ENCODE data around the gene GFRA1.
"Not testable (repeated sequence)": the region's sequence is repeated elsewhere in the genome, so short reads cannot be mapped to it uniquely, and the experiment has no call there.

The GFRA1 gene

GRCh38 chr10:116070743-116071320 is 202.2 kb downstream of the GFRA1 start:
- DNase-seq (no peak), ATAC-seq (replicated peaks) (no peak)
- H3K9me3 Mint-ChIP-seq, result no peaks in the 10 kb centered on the region
- no peak overlapping the region for H3K4me3 Mint-ChIP-seq
- H3K4me1 Mint-ChIP-seq (ENCODE audit: low read depth in 2 of 2), result no peaks in the 10 kb centered on the region
- H3K27me3 Mint-ChIP-seq, result no peaks in the 10 kb centered on the region
- no peaks in the 10 kb centered on the region for H3K36me3 Mint-ChIP-seq (ENCODE audit: insufficient read depth)
- H3K27ac Mint-ChIP-seq, result no peak overlapping the region

GRCh38 chr10:116069856-116070255 is 203.2 kb downstream of the GFRA1 start:
- H3K9me3 Mint-ChIP-seq, result no peaks in the 10 kb centered on the region
- H3K4me1 Mint-ChIP-seq (ENCODE audit: low read depth in 2 of 2), result no peaks in the 10 kb centered on the region
- H3K4me3 Mint-ChIP-seq, result no peak overlapping the region
- no peaks in the 10 kb centered on the region for H3K27me3 Mint-ChIP-seq
- no peak for ATAC-seq (replicated peaks)
- H3K27ac Mint-ChIP-seq, result no peak overlapping the region
- no peak for DNase-seq
- H3K36me3 Mint-ChIP-seq (ENCODE audit: insufficient read depth), result no peaks in the 10 kb centered on the region

GRCh38 chr10:116067825-116068224 is 205.2 kb downstream of the GFRA1 start:
- Mint-ChIP-seq H3K27ac (no peak overlapping the region), H3K36me3 (ENCODE audit: insufficient read depth) (no peaks in the 10 kb centered on the region), H3K4me3 (no peak overlapping the region), H3K4me1 (ENCODE audit: low read depth in 2 of 2) (no peaks in the 10 kb centered on the region), H3K9me3 (no peaks in the 10 kb centered on the region), H3K27me3 (no peaks in the 10 kb centered on the region)
- DNase-seq (no peak), ATAC-seq (replicated peaks) (no peak)

- Mint-ChIP-seq H3K36me3 (ENCODE audit: insufficient read depth) (no peaks in the 10 kb centered on the region), H3K27ac (no peak overlapping the region), H3K4me3 (no peak overlapping the region), H3K27me3 (no peaks in the 10 kb centered on the region), H3K4me1 (ENCODE audit: low read depth in 2 of 2) (no peaks in the 10 kb centered on the region), H3K9me3 (peaks cover 0 to 20% of the 10 kb centered on the region in 2 donors)
- ATAC-seq (replicated peaks), result no peak
- no peak for DNase-seq
Observed at GRCh38 chr10:116063107-116063506, 209.9 kb downstream of the GFRA1 start.

- no peaks in the 10 kb centered on the region for H3K27me3 Mint-ChIP-seq
- ATAC-seq (replicated peaks) (no peak), DNase-seq (no peak)
- peaks cover 0 to 20% of the 10 kb centered on the region in 2 donors for H3K9me3 Mint-ChIP-seq
- H3K27ac Mint-ChIP-seq, result no peak overlapping the region
- no peaks in the 10 kb centered on the region for H3K36me3 Mint-ChIP-seq (ENCODE audit: insufficient read depth)
- no peaks in the 10 kb centered on the region for H3K4me1 Mint-ChIP-seq (ENCODE audit: low read depth in 2 of 2)
- no peak overlapping the region for H3K4me3 Mint-ChIP-seq
Observed at GRCh38 chr10:116060864-116061263, 212.1 kb downstream of the GFRA1 start.

- no peaks in the 10 kb centered on the region for H3K27me3 Mint-ChIP-seq
- H3K4me3 Mint-ChIP-seq, result no peak overlapping the region
- no peak for DNase-seq
- ATAC-seq (replicated peaks), result no peak
- H3K4me1 Mint-ChIP-seq (ENCODE audit: low read depth in 2 of 2), result no peaks in the 10 kb centered on the region
- H3K36me3 Mint-ChIP-seq (ENCODE audit: insufficient read depth), result no peaks in the 10 kb centered on the region
- H3K27ac Mint-ChIP-seq, result no peak overlapping the region
- peaks cover 0 to 20% of the 10 kb centered on the region in 2 donors for H3K9me3 Mint-ChIP-seq
Observed at GRCh38 chr10:116059320-116059719, 213.7 kb downstream of the GFRA1 start.

GRCh38 chr10:116056445-116057293 is 216.3 kb downstream of the GFRA1 start:
- ATAC-seq (replicated peaks) (no peak), DNase-seq (no peak)
- Mint-ChIP-seq H3K27me3 (no peaks in the 10 kb centered on the region), H3K4me3 (no peak overlapping the region), H3K36me3 (ENCODE audit: insufficient read depth) (no peaks in the 10 kb centered on the region), H3K9me3 (peaks cover 0 to 20% of the 10 kb centered on the region in 2 donors), H3K27ac (no peak overlapping the region), H3K4me1 (ENCODE audit: low read depth in 2 of 2) (no peaks in the 10 kb centered on the region)

- H3K27ac Mint-ChIP-seq, result no peak overlapping the region
Observed at GRCh38 chr10:116055917-116056252, 217.1 kb downstream of the GFRA1 start.

GRCh38 chr10:116055252-116055916 is 217.6 kb downstream of the GFRA1 start:
- Mint-ChIP-seq H3K4me1 (ENCODE audit: low read depth in 2 of 2) (no peaks in the 10 kb centered on the region), H3K27ac (no peak overlapping the region), H3K36me3 (ENCODE audit: insufficient read depth) (no peaks in the 10 kb centered on the region), H3K4me3 (no peak overlapping the region), H3K27me3 (no peaks in the 10 kb centered on the region), H3K9me3 (peaks cover 0 to 11% of the 10 kb centered on the region in 2 donors)
- DNase-seq (no peak), ATAC-seq (replicated peaks) (no peak)

More at GRCh38 chr10:116055917-116056252, 217.1 kb downstream of the GFRA1 start:
- Mint-ChIP-seq H3K36me3 (ENCODE audit: insufficient read depth) (no peaks in the 10 kb centered on the region), H3K27me3 (no peaks in the 10 kb centered on the region), H3K4me1 (ENCODE audit: low read depth in 2 of 2) (no peaks in the 10 kb centered on the region), H3K9me3 (peaks cover 0 to 16% of the 10 kb centered on the region in 2 donors), H3K4me3 (no peak overlapping the region)
- no peak for DNase-seq
- ATAC-seq (replicated peaks), result no peak

- H3K4me3 Mint-ChIP-seq, result no peak overlapping the region
- DNase-seq, result no peak
- H3K27me3 Mint-ChIP-seq, result no peaks in the 10 kb centered on the region
- H3K36me3 Mint-ChIP-seq (ENCODE audit: insufficient read depth), result no peaks in the 10 kb centered on the region
- no peak overlapping the region for H3K27ac Mint-ChIP-seq
- H3K4me1 Mint-ChIP-seq (ENCODE audit: low read depth in 2 of 2), result no peaks in the 10 kb centered on the region
- H3K9me3 Mint-ChIP-seq, result peaks cover 5 to 6% of the 10 kb centered on the region in 2 donors
- no peak for ATAC-seq (replicated peaks)
Observed at GRCh38 chr10:116053910-116054309, 219.1 kb downstream of the GFRA1 start.

- not testable (repeated sequence) for ATAC-seq (replicated peaks); H3K27me3 Mint-ChIP-seq; H3K9me3 Mint-ChIP-seq; H3K4me3 Mint-ChIP-seq; H3K4me1 Mint-ChIP-seq (ENCODE audit: low read depth in 2 of 2); H3K36me3 Mint-ChIP-seq (ENCODE audit: insufficient read depth); H3K27ac Mint-ChIP-seq; DNase-seq
Observed at GRCh38 chr10:116053009-116053730, 219.8 kb downstream of the GFRA1 start.

GRCh38 chr10:116052522-116052921 is 220.5 kb downstream of the GFRA1 start:
- not testable (repeated sequence) for ATAC-seq (replicated peaks); H3K27ac Mint-ChIP-seq; H3K4me1 Mint-ChIP-seq (ENCODE audit: low read depth in 2 of 2); H3K36me3 Mint-ChIP-seq (ENCODE audit: insufficient read depth); H3K4me3 Mint-ChIP-seq; H3K27me3 Mint-ChIP-seq; DNase-seq
- H3K9me3 Mint-ChIP-seq, result peaks cover 6 to 11% of the 10 kb centered on the region in 2 donors

GRCh38 chr10:116049974-116050304 is 223.1 kb downstream of the GFRA1 start:
- no peak overlapping the region for H3K4me3 Mint-ChIP-seq

More at GRCh38 chr10:116049974-116050304, 223.1 kb downstream of the GFRA1 start:
- no peak for DNase-seq
- H3K9me3 Mint-ChIP-seq, result peaks cover 8 to 11% of the 10 kb centered on the region in 2 donors
- no peaks in the 10 kb centered on the region for H3K27me3 Mint-ChIP-seq
- no peak for ATAC-seq (replicated peaks)
- H3K27ac Mint-ChIP-seq, result no peak overlapping the region
- no peaks in the 10 kb centered on the region for H3K36me3 Mint-ChIP-seq (ENCODE audit: insufficient read depth)
- H3K4me1 Mint-ChIP-seq (ENCODE audit: low read depth in 2 of 2), result no peaks in the 10 kb centered on the region

Data from effector memory CD8-positive, alpha-beta T cell (primary cell).